Measurements from ENCODE around the gene PPM1J.
A peak's percentile ranks its signal among the peaks of the same experiment; 100 is the strongest.

Gene PPM1J

GRCh38 chr1:112704391-112704933 lies 10.7 kb downstream of the PPM1J start:
- no peak for DNase-seq (ENCODE audit: low read depth)

GRCh38 chr1:112703706-112704105 lies 11.4 kb downstream of the PPM1J start:
- DNase-seq (ENCODE audit: low read depth): no peak

- DNase-seq (ENCODE audit: low read depth): no peak
Observed at GRCh38 chr1:112702420-112703261, 12.5 kb downstream of the PPM1J start.

GRCh38 chr1:112702067-112702395 lies 13.1 kb downstream of the PPM1J start:
- no peak for DNase-seq (ENCODE audit: low read depth)

- no peak for DNase-seq (ENCODE audit: low read depth)
Observed at GRCh38 chr1:112701227-112702066, 13.7 kb downstream of the PPM1J start.

GRCh38 chr1:112700290-112701226 lies 14.6 kb downstream of the PPM1J start:
- peak; percentile 82 for DNase-seq (ENCODE audit: low read depth)

- no peak for DNase-seq (ENCODE audit: low read depth)
Observed at GRCh38 chr1:112699425-112700144, 15.5 kb downstream of the PPM1J start.

- no peak for DNase-seq (ENCODE audit: low read depth)
Observed at GRCh38 chr1:112698366-112699310, 16.5 kb downstream of the PPM1J start.

GRCh38 chr1:112697781-112698201 lies 17.3 kb downstream of the PPM1J start:
- no peak for DNase-seq (ENCODE audit: low read depth)

- DNase-seq (ENCODE audit: low read depth): no peak
Observed at GRCh38 chr1:112696578-112697314, 18.4 kb downstream of the PPM1J start.

- no peak for DNase-seq (ENCODE audit: low read depth)
Observed at GRCh38 chr1:112695276-112695675, 19.9 kb downstream of the PPM1J start.

GRCh38 chr1:112694363-112694929 lies 20.7 kb downstream of the PPM1J start:
- no peak for DNase-seq (ENCODE audit: low read depth)

- DNase-seq (ENCODE audit: low read depth): no peak
Observed at GRCh38 chr1:112693821-112694220, 21.3 kb downstream of the PPM1J start.

GRCh38 chr1:112692681-112693080 lies 22.5 kb downstream of the PPM1J start:
- no peak for DNase-seq (ENCODE audit: low read depth)

- DNase-seq (ENCODE audit: low read depth): no peak
Observed at GRCh38 chr1:112689842-112690237, 25.3 kb downstream of the PPM1J start.

GRCh38 chr1:112689196-112689841 lies 25.8 kb downstream of the PPM1J start:
- DNase-seq (ENCODE audit: low read depth): no peak

- no peak for DNase-seq (ENCODE audit: low read depth)
Observed at GRCh38 chr1:112688781-112689193, 26.3 kb downstream of the PPM1J start.

GRCh38 chr1:112687785-112688496 lies 27.2 kb downstream of the PPM1J start:
- DNase-seq (ENCODE audit: low read depth): no peak

All from GM04504 (cell line).